ENCODE measurements around the gene RBKS.

DNA sequence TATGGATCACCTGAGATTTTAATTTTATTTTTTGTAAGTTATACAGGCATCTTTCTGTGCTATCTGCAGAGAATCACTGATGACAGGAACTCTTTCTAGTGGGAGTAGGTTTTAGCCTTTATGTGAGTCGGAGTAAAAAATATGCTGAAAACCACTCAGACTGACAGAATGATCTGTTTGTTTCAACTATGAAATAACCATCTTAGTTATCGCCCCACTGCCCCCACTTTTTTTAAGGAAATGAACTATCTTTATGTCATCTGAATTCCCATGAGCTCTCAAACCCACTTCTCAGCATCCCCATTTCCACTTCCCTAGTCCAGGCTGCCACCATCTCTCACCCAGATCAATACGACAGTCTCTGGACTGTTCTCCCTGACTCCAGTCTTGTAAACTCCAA, 79.7 kb downstream of the RBKS start:
- TF ChIP-seq, protein P1, sequence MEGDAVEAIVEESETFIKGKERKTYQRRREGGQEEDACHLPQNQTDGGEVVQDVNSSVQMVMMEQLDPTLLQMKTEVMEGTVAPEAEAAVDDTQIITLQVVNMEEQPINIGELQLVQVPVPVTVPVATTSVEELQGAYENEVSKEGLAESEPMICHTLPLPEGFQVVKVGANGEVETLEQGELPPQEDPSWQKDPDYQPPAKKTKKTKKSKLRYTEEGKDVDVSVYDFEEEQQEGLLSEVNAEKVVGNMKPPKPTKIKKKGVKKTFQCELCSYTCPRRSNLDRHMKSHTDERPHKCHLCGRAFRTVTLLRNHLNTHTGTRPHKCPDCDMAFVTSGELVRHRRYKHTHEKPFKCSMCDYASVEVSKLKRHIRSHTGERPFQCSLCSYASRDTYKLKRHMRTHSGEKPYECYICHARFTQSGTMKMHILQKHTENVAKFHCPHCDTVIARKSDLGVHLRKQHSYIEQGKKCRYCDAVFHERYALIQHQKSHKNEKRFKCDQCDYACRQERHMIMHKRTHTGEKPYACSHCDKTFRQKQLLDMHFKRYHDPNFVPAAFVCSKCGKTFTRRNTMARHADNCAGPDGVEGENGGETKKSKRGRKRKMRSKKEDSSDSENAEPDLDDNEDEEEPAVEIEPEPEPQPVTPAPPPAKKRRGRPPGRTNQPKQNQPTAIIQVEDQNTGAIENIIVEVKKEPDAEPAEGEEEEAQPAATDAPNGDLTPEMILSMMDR (IDR thresholded peaks at IDR 0.05 in 8 of 11, conservative IDR thresholded peaks at IDR 0.05 in 3 of 11), result no peak
- TF ChIP-seq POLR2A (IDR thresholded peaks at IDR 0.05) (no peak), POLR2AphosphoS5 (IDR thresholded peaks at IDR 0.05) (no peak)

Measured in spleen (tissue), 7 donors.